ENCODE measurements around the gene TBX10.

- no peak for TF ChIP-seq CTCF (IDR thresholded peaks at IDR 0.05)
- no peak for TF ChIP-seq POLR2A (IDR thresholded peaks at IDR 0.05; ENCODE audit: low read depth)
Observed at GRCh38 chr11:67664696-67665540, 25.4 kb upstream of the TBX10 start.
